SW480 (cell line): ENCODE data around the gene PILRB.

ENCODE experiments used
- DNase-seq: peaks from one replicate; pipeline ENCODE4 v3.0.0-alpha.2; 2016; ENCODE audit warnings: low spot score

Gene PILRB

GRCh38 chr7:100407285-100408180 is 49.6 kb downstream of the PILRB start:
- DNase-seq = peak; percentile 85

- no peak for DNase-seq
These were observed 53.2 kb downstream of the PILRB start for GRCh38 chr7:100411101-100411500.

GRCh38 chr7:100413346-100413745 is 55.4 kb downstream of the PILRB start:
- DNase-seq = no peak

GRCh38 chr7:100413889-100414288 is 56.0 kb downstream of the PILRB start:
- no peak for DNase-seq

- no peak for DNase-seq
These were observed 57.5 kb downstream of the PILRB start for GRCh38 chr7:100415448-100415847.
